Neuronal stem cell (in vitro differentiated cells): Measurements from ENCODE around the gene TUBA8.

Experiments
- DNase-seq: peaks from one replicate; pipeline ENCODE4 v3.0.0-alpha.2; 2013; ENCODE audit warnings: low spot score
- H2AFZ ChIP-seq: one replicate; pipeline ENCODE4 v1.6.1; 2013; ENCODE audit warnings: mild to moderate bottlenecking, low read length, inconsistent platforms
- H2AK5ac ChIP-seq: 2 replicates; pipeline ENCODE4 v1.6.1; 2013; ENCODE audit warnings: low read depth, mild to moderate bottlenecking, inconsistent platforms, low read length, moderate library complexity, mixed read lengths
- H2BK120ac ChIP-seq: 2 replicates; pipeline ENCODE4 v1.6.1; 2013; ENCODE audit warnings: low read depth, mild to moderate bottlenecking, inconsistent platforms, low read length, moderate library complexity, mixed read lengths
- H2BK12ac ChIP-seq: one replicate; pipeline ENCODE4 v1.6.1; 2013; ENCODE audit warnings: low read length, inconsistent platforms
- H2BK15ac ChIP-seq: 2 replicates; pipeline ENCODE4 v1.6.1; 2013; ENCODE audit warnings: mild to moderate bottlenecking, low read length, inconsistent platforms, mixed read lengths
- H2BK5ac ChIP-seq: one replicate; pipeline ENCODE4 v1.6.1; 2013; ENCODE audit warnings: inconsistent platforms, mild to moderate bottlenecking, low read length, moderate library complexity
- H3K14ac ChIP-seq: one replicate; pipeline ENCODE4 v1.6.1; 2013; ENCODE audit warnings: low read length, inconsistent platforms
- H3K18ac ChIP-seq: 2 replicates; pipeline ENCODE4 v1.6.1; 2013; ENCODE audit warnings: low read length, inconsistent platforms
- H3K23ac ChIP-seq: 2 replicates; pipeline ENCODE4 v1.6.1; 2013; ENCODE audit warnings: low read depth, mild to moderate bottlenecking, mixed read lengths, low read length, inconsistent platforms; ENCODE audit not compliant: poor library complexity
- H3K27ac ChIP-seq: replicated peaks from 3 replicates; pipeline ENCODE4 v1.5.1; 2013; ENCODE audit warnings: low read length, inconsistent platforms
- H3K27me3 ChIP-seq, 3 experiments: 2 replicates each; pipeline ENCODE4 v1.6.1; 2013; ENCODE audit warnings: low read length in 3 of 3, mild to moderate bottlenecking in 2 of 3, inconsistent platforms in 1 of 3, low read depth in 1 of 3, mixed read lengths in 1 of 3, moderate library complexity in 1 of 3; ENCODE audit not compliant: control insufficient read depth in 3 of 3, insufficient read depth in 3 of 3
- H3K36me3 ChIP-seq, 2 donors: replicated peaks in 1 of 2; 2 replicates each; pipeline ENCODE4 v1.6.1; 2013; ENCODE audit warnings: low read length in 2 of 2; ENCODE audit not compliant: control insufficient read depth in 2 of 2, insufficient read depth in 2 of 2
- H3K4ac ChIP-seq: 2 replicates; pipeline ENCODE4 v1.6.1; 2013; ENCODE audit warnings: inconsistent platforms, mild to moderate bottlenecking, low read length, moderate library complexity
- H3K4me1 ChIP-seq, 2 donors: 1 replicate in 1 of 2; 2 replicates in 1 of 2; pipeline ENCODE4 v1.6.1; 2013; ENCODE audit warnings: low read length in 2 of 2, low read depth in 1 of 2; ENCODE audit not compliant: control insufficient read depth in 2 of 2, insufficient read depth in 1 of 2
- H3K4me2 ChIP-seq: one replicate; pipeline ENCODE4 v1.6.1; 2013; ENCODE audit warnings: mild to moderate bottlenecking, low read length, inconsistent platforms; ENCODE audit not compliant: insufficient read depth, poor library complexity, severe bottlenecking
- H3K4me3 ChIP-seq, 2 donors: 2 replicates each; pipeline ENCODE4 v1.5.1; 2013; ENCODE audit warnings: low read length in 2 of 2, mild to moderate bottlenecking in 2 of 2, inconsistent platforms in 1 of 2, moderate library complexity in 1 of 2
- H3K79me1 ChIP-seq: one replicate; pipeline ENCODE4 v1.6.1; 2013; ENCODE audit warnings: low read depth, mild to moderate bottlenecking, inconsistent platforms, low read length, moderate library complexity
- H3K9ac ChIP-seq: one replicate; pipeline ENCODE4 v1.6.1; 2013; ENCODE audit warnings: mild to moderate bottlenecking, low read depth, low read length, inconsistent platforms; ENCODE audit not compliant: poor library complexity
- H3K9me3 ChIP-seq, 2 donors: replicated peaks in 1 of 2; 2 replicates each; pipeline versions ENCODE3 to v1.6.1; 2013; ENCODE audit warnings: low read length in 2 of 2, mild to moderate bottlenecking in 2 of 2, inconsistent platforms in 1 of 2, low read depth in 1 of 2, mixed read lengths in 1 of 2, moderate library complexity in 1 of 2; ENCODE audit not compliant: control insufficient read depth in 2 of 2, insufficient read depth in 1 of 2
- H4K8ac ChIP-seq: one replicate; pipeline ENCODE4 v1.6.1; 2013; ENCODE audit warnings: low read depth, mild to moderate bottlenecking, inconsistent platforms, low read length, moderate library complexity
- H4K91ac ChIP-seq: one replicate; pipeline ENCODE4 v1.6.1; 2013; ENCODE audit warnings: low read length, low read depth, mild to moderate bottlenecking, inconsistent platforms; ENCODE audit not compliant: poor library complexity
- WGBS, 2 donors: extraction: QIAGEN DNeasy Blood & Tissue Kit; methylation state at CpG; one replicate each; pipeline ENCODE4 v1.1.7; 2013; ENCODE audit warnings: missing lambda C conversion rate in 2 of 2, mixed read lengths in 1 of 2; ENCODE audit not compliant: insufficient read length in 2 of 2, insufficient replicate concordance in 1 of 2; ENCODE audit errors: extremely low coverage in 2 of 2; 5-methylcytosine and 5-hydroxymethylcytosine counted together

TUBA8 gene

GRCh38 chr22:18110954-18111758, 547 bp downstream of the TUBA8 start:
- H3K14ac ChIP-seq = peak overlapping the region; percentile 51
- no peaks in the 10 kb centered on the region for H3K9me3 ChIP-seq
- peak overlapping the region; percentile 27 for H2AK5ac ChIP-seq
- peak overlapping the region; percentile 80 for H2AFZ ChIP-seq
- H3K4me2 ChIP-seq = peak overlapping the region; percentile 75
- no peak overlapping the region for H2BK15ac ChIP-seq
- H2BK5ac ChIP-seq = no peak overlapping the region
- H3K18ac ChIP-seq = peak overlapping the region; percentile 88
- H3K4me3 ChIP-seq = peak overlapping the region; percentile 35 to 76
- peaks cover 0 to 22% (median 5%) of the 10 kb centered on the region in 3 experiments for H3K27me3 ChIP-seq
- no CpG with 5 or more reads among the region's 39 CpGs for WGBS, 2 donors
- H3K79me1 ChIP-seq = no peaks in the 10 kb centered on the region
- no peak overlapping the region for H2BK12ac ChIP-seq
- DNase-seq = no peak
- no peak overlapping the region for H4K8ac ChIP-seq
- no peak overlapping the region for H4K91ac ChIP-seq
- no peak overlapping the region for H2BK120ac ChIP-seq
- no peak overlapping the region for H3K4ac ChIP-seq
- H3K4me1 ChIP-seq = peaks cover 3 to 4% of the 10 kb centered on the region in 2 donors
- peak overlapping the region; percentile 79 for H3K9ac ChIP-seq
- H3K27ac ChIP-seq = no peak overlapping the region
- H3K36me3 ChIP-seq = no peaks in the 10 kb centered on the region
- peak overlapping the region; percentile 43 for H3K23ac ChIP-seq

GRCh38 chr22:18111759-18112330, 1.2 kb downstream of the TUBA8 start:
- Histone ChIP-seq H3K79me1 (no peaks in the 10 kb centered on the region), H2AFZ (peak overlapping the region; percentile 80), H4K91ac (no peak overlapping the region), H2BK15ac (no peak overlapping the region), H2BK12ac (no peak overlapping the region), H3K4me1 (peaks cover 3 to 4% of the 10 kb centered on the region in 2 donors), H3K4me3 (no peak overlapping the region), H3K14ac (no peak overlapping the region), H3K27ac (no peak overlapping the region), H3K18ac (no peak overlapping the region), H3K9me3 (no peaks in the 10 kb centered on the region), H2AK5ac (no peak overlapping the region), H3K4me2 (no peak overlapping the region), H2BK120ac (no peak overlapping the region), H3K9ac (no peak overlapping the region), H4K8ac (no peak overlapping the region), H3K23ac (no peak overlapping the region), H3K27me3 (peaks cover 0 to 22% (median 5%) of the 10 kb centered on the region in 3 experiments), H3K4ac (no peak overlapping the region), H3K36me3 (no peaks in the 10 kb centered on the region), H2BK5ac (no peak overlapping the region)
- no CpG with 5 or more reads among the region's 12 CpGs for WGBS, 2 donors
- no peak for DNase-seq

GRCh38 chr22:18112440-18112839, 1.8 kb downstream of the TUBA8 start:
- peaks cover 3 to 4% of the 10 kb centered on the region in 2 donors for H3K4me1 ChIP-seq
- no peak overlapping the region for H2BK120ac ChIP-seq
- H3K9ac ChIP-seq = no peak overlapping the region
- no peak overlapping the region for H3K4ac ChIP-seq
- no peaks in the 10 kb centered on the region for H3K36me3 ChIP-seq
- no peak overlapping the region for H3K27ac ChIP-seq
- H3K9me3 ChIP-seq = no peaks in the 10 kb centered on the region
- H2AFZ ChIP-seq = no peak overlapping the region
- H3K18ac ChIP-seq = no peak overlapping the region
- H3K14ac ChIP-seq = no peak overlapping the region
- no peak overlapping the region for H3K23ac ChIP-seq
- DNase-seq = no peak
- H3K79me1 ChIP-seq = no peaks in the 10 kb centered on the region
- no peak overlapping the region for H2AK5ac ChIP-seq
- H2BK5ac ChIP-seq = no peak overlapping the region
- H2BK12ac ChIP-seq = no peak overlapping the region
- no peak overlapping the region for H2BK15ac ChIP-seq
- H3K4me3 ChIP-seq = no peak overlapping the region
- H4K8ac ChIP-seq = no peak overlapping the region
- no peak overlapping the region for H3K4me2 ChIP-seq
- H3K27me3 ChIP-seq = peaks cover 0 to 22% (median 5%) of the 10 kb centered on the region in 3 experiments
- H4K91ac ChIP-seq = no peak overlapping the region
- no CpG with 5 or more reads among the region's 6 CpGs for WGBS, 2 donors

- Histone ChIP-seq H3K4ac (no peak overlapping the region), H3K9ac (no peak overlapping the region), H3K9me3 (no peaks in the 10 kb centered on the region), H3K27me3 (peaks cover 0 to 22% (median 5%) of the 10 kb centered on the region in 3 experiments), H2BK12ac (no peak overlapping the region), H2BK5ac (no peak overlapping the region), H3K27ac (no peak overlapping the region), H3K14ac (peak overlapping the region; percentile 41), H4K91ac (no peak overlapping the region), H3K36me3 (no peaks in the 10 kb centered on the region), H2AFZ (no peak overlapping the region), H3K18ac (no peak overlapping the region), H2BK120ac (no peak overlapping the region), H2AK5ac (peak overlapping the region; percentile 6), H3K79me1 (no peaks in the 10 kb centered on the region), H3K4me1 (peaks cover 3 to 4% of the 10 kb centered on the region in 2 donors), H3K4me2 (no peak overlapping the region), H2BK15ac (no peak overlapping the region), H3K23ac (no peak overlapping the region), H4K8ac (no peak overlapping the region), H3K4me3 (no peak overlapping the region)
- WGBS, 2 donors = no CpG with 5 or more reads among the region's 11 CpGs
- no peak for DNase-seq
Measured at GRCh38 chr22:18113680-18114394, 3.2 kb downstream of the TUBA8 start.
